Panc1 (cell line): Measurements from ENCODE around the gene DOCK8. TPM values are rescaled to one million over a fixed set of nuclear protein-coding genes. Genes with fewer than 3 reads are reported as not detected.

Source experiments
- ATAC-seq: fragments of 200-7000 bp; cut with Tn5 transposase; 2 replicates; pipeline ENCODE4 v1.9.1; 2020; ENCODE audit warnings: mild to moderate bottlenecking, moderate library complexity
- BruUV-seq: library from RNA; stranded (reverse); fragments of 400-500 nt; replicated peaks from 2 replicates; lab custom pipeline; 2021; lab: Mats Ljungman, UMichigan
- CTCF ChIA-PET: fragments of 300-600 bp; sonication (Branson Sonifier 250); formaldehyde crosslinking; loops from one replicate; lab custom pipeline; 2022; ENCODE audit warnings: antibody characterized with exemption; lab: Charles Lee
- POLR2A ChIA-PET: fragments of 300-600 bp; sonication (Branson Sonifier 250); formaldehyde crosslinking; loops from one replicate; lab custom pipeline; 2022; ENCODE audit warnings: antibody characterized with exemption; lab: Charles Lee
- DNase-seq: peaks from one replicate; pipeline ENCODE4 v3.0.0-alpha.2; 2010; ENCODE audit warnings: low read depth, low spot score
- H3K27ac ChIP-seq: 2 replicates; pipeline ENCODE4 v1.5.1; 2011; ENCODE audit warnings: mild to moderate bottlenecking, low read length, inconsistent platforms
- H3K27me3 ChIP-seq: fragments of 200-500 bp; sonication (Bioruptor generic); 2 replicates; pipeline ENCODE4 v1.6.0; 2014; ENCODE audit warnings: low read length, inconsistent platforms; ENCODE audit not compliant: control insufficient read depth, insufficient read depth
- H3K36me3 ChIP-seq: fragments of 200-500 bp; sonication (Bioruptor generic); 2 replicates; pipeline ENCODE4 v1.5.1; 2014; ENCODE audit warnings: inconsistent platforms, mild to moderate bottlenecking, low read length, moderate library complexity; ENCODE audit not compliant: control insufficient read depth, insufficient read depth
- H3K4me1 ChIP-seq: 2 replicates; pipeline ENCODE4 v1.5.1; 2011; ENCODE audit warnings: inconsistent platforms, mild to moderate bottlenecking, low read length, moderate library complexity; ENCODE audit not compliant: control insufficient read depth, insufficient read depth
- H3K4me3 ChIP-seq, 2 experiments: 2 replicates each; pipeline ENCODE4 v1.5.1; 2011 to 2012; ENCODE audit warnings: low read depth in 2 of 2, low read length in 2 of 2, mild to moderate bottlenecking in 2 of 2, inconsistent platforms in 1 of 2, moderate library complexity in 1 of 2
- H3K9me3 ChIP-seq: fragments of 200-500 bp; sonication (Bioruptor generic); 2 replicates; pipeline ENCODE4 v1.5.1; 2014; ENCODE audit warnings: low read depth, mild to moderate bottlenecking, inconsistent platforms, low read length, moderate library complexity; ENCODE audit not compliant: control insufficient read depth, insufficient read depth
- POLR2AphosphoS5 ChIP-seq: IDR thresholded peaks from 2 replicates; pipeline ENCODE4 v1.6.1; 2012; ENCODE audit warnings: mild to moderate bottlenecking, low read depth, low read length, moderate library complexity
- SIN3A ChIP-seq: IDR thresholded peaks from 2 replicates; pipeline ENCODE4 v1.6.1; 2012; ENCODE audit warnings: low read depth, mild to moderate bottlenecking, low read length, moderate library complexity, borderline replicate concordance; ENCODE audit not compliant: insufficient read depth
- TCF7L2 ChIP-seq: IDR thresholded peaks from 2 replicates; pipeline ENCODE4 v1.6.1; 2011; ENCODE audit warnings: mild to moderate bottlenecking, low read depth, low read length, inconsistent platforms
- in situ Hi-C: cut with HindIII; loops from 2 replicates; pipeline ENCODE4 v1.10.0; 2016; ENCODE audit warnings: low sequenced_read_pairs, low pct_unique_long_range_greater_than_20kb
- intact Hi-C: fragments of 100-400 bp; cut with micrococcal nuclease; formaldehyde crosslinking; loops from one replicate; pipeline ENCODE4 v1.10.0; 2022; ENCODE audit not compliant: unreplicated experiment
- total RNA-seq: library from RNA; stranded (reverse); gene quantifications from one replicate; pipeline ENCODE4 v1.2.1, GENCODE V29; 2021; ENCODE audit not compliant: unreplicated experiment
- TF ChIP-seq, protein P1 (sequence below), 2 experiments: IDR thresholded peaks; 2 replicates each; pipeline ENCODE4 v1.6.1; 2011 to 2012; ENCODE audit warnings: low read depth in 2 of 2, control low read depth in 1 of 2, low read length in 1 of 2, mild to moderate bottlenecking in 1 of 2, moderate library complexity in 1 of 2; ENCODE audit not compliant: insufficient read depth in 1 of 2
- TF ChIP-seq, protein P2 (sequence below): fragments of 450-650 bp; IDR thresholded peaks from 2 replicates; pipeline ENCODE4 v1.5.1; 2017; ENCODE audit warnings: mild to moderate bottlenecking

DOCK8 gene
- total RNA-seq, 1 experiment from 2014 or later, result 1.4 TPM

DNA sequence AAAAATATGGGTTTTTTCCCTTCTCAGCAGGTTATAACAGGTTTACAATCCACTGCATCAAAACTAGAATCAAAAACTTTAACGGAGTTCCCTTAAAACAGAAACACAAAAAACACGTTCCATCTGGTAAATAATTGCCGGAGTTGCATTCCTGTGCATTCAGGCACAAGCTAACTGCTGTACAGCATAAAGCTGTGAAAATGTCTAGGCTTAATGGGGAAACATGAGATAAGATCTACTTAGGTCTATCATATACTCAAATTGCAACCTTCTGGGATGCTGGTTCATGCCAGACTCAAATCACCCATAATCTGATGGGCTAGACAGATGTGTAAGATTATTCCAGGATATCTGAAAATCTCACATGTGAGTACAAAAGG is 265.3 kb downstream of the DOCK8 start:
- H3K4me1 ChIP-seq, result no peaks in the 10 kb centered on the region
- no peak overlapping the region for H3K27ac ChIP-seq
- H3K27me3 ChIP-seq, result no peaks in the 10 kb centered on the region
- no peaks in the 10 kb centered on the region for H3K36me3 ChIP-seq
- DNase-seq, result no peak
- H3K9me3 ChIP-seq, result no peaks in the 10 kb centered on the region
- ChIA-PET POLR2A (no interaction called here), CTCF (no interaction called here)
- BruUV-seq, result no TSS peak
- H3K4me3 ChIP-seq, result no peak overlapping the region
- TF ChIP-seq SIN3A (no peak), POLR2AphosphoS5 (no peak), TCF7L2 (no peak)
- TF ChIP-seq, protein P1, sequence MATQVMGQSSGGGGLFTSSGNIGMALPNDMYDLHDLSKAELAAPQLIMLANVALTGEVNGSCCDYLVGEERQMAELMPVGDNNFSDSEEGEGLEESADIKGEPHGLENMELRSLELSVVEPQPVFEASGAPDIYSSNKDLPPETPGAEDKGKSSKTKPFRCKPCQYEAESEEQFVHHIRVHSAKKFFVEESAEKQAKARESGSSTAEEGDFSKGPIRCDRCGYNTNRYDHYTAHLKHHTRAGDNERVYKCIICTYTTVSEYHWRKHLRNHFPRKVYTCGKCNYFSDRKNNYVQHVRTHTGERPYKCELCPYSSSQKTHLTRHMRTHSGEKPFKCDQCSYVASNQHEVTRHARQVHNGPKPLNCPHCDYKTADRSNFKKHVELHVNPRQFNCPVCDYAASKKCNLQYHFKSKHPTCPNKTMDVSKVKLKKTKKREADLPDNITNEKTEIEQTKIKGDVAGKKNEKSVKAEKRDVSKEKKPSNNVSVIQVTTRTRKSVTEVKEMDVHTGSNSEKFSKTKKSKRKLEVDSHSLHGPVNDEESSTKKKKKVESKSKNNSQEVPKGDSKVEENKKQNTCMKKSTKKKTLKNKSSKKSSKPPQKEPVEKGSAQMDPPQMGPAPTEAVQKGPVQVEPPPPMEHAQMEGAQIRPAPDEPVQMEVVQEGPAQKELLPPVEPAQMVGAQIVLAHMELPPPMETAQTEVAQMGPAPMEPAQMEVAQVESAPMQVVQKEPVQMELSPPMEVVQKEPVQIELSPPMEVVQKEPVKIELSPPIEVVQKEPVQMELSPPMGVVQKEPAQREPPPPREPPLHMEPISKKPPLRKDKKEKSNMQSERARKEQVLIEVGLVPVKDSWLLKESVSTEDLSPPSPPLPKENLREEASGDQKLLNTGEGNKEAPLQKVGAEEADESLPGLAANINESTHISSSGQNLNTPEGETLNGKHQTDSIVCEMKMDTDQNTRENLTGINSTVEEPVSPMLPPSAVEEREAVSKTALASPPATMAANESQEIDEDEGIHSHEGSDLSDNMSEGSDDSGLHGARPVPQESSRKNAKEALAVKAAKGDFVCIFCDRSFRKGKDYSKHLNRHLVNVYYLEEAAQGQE (IDR thresholded peaks at IDR 0.05; ENCODE audit: insufficient read depth in 1 of 2, low read depth in 2 of 2, low read length in 1 of 2), result no peak
- TF ChIP-seq, protein P2, sequence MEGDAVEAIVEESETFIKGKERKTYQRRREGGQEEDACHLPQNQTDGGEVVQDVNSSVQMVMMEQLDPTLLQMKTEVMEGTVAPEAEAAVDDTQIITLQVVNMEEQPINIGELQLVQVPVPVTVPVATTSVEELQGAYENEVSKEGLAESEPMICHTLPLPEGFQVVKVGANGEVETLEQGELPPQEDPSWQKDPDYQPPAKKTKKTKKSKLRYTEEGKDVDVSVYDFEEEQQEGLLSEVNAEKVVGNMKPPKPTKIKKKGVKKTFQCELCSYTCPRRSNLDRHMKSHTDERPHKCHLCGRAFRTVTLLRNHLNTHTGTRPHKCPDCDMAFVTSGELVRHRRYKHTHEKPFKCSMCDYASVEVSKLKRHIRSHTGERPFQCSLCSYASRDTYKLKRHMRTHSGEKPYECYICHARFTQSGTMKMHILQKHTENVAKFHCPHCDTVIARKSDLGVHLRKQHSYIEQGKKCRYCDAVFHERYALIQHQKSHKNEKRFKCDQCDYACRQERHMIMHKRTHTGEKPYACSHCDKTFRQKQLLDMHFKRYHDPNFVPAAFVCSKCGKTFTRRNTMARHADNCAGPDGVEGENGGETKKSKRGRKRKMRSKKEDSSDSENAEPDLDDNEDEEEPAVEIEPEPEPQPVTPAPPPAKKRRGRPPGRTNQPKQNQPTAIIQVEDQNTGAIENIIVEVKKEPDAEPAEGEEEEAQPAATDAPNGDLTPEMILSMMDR, result no peak
- in situ Hi-C loops (no loop called here), intact Hi-C loops (no loop called here)
- no peak for ATAC-seq

DNA sequence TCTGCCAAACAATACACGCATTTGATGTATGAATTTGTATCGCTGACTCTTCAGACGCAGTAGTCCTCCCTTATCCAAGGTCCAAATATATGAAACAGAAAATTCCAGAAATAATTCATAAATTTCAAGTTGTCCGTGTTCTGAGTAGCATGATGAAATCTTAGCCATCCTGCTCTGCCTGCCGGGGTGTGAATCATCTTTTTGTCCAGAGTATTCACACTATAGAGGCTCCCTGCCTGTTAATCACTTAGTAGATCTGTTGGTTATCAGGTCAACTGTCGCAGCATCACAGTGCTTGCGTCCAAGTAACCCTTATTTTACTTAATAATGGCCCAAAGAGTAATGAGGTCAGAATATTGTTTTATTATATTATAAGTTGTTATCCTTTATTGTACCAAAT is 268.1 kb downstream of the DOCK8 start:
- H3K27me3 ChIP-seq, result no peaks in the 10 kb centered on the region
- no peaks in the 10 kb centered on the region for H3K36me3 ChIP-seq
- H3K4me3 ChIP-seq, result no peak overlapping the region
- CTCF ChIA-PET, result no interaction called here
- BruUV-seq, result no TSS peak
- in situ Hi-C loops (no loop called here), intact Hi-C loops (no loop called here)
- H3K4me1 ChIP-seq, result no peaks in the 10 kb centered on the region
- H3K27ac ChIP-seq, result no peak overlapping the region
- TF ChIP-seq, protein P1 (IDR thresholded peaks at IDR 0.05; ENCODE audit: insufficient read depth in 1 of 2, low read depth in 2 of 2, low read length in 1 of 2), result no peak
- no peak for TF ChIP-seq TCF7L2
- no peak for TF ChIP-seq POLR2AphosphoS5
- TF ChIP-seq, protein P2, result no peak
- no peak for TF ChIP-seq SIN3A
- ATAC-seq, result no peak
- DNase-seq, result no peak
- H3K9me3 ChIP-seq, result no peaks in the 10 kb centered on the region
- POLR2A ChIA-PET, result no interaction called here
